Suprapubic skin (tissue), 4 donors: ENCODE results near the gene PRKCZ. TPM values are rescaled to one million over a fixed set of nuclear protein-coding genes. Genes with fewer than 3 reads are reported as not detected.

Source experiments
- DNase-seq, 2 donors: peaks; one replicate each; pipeline ENCODE4 v3.0.0-alpha.2; 2019; ENCODE audit warnings: low spot score in 2 of 2
- H3K27ac ChIP-seq: fragments of 200-600 bp; sonication (generic); one replicate; pipeline ENCODE4 v1.5.1; 2019
- H3K27me3 ChIP-seq: fragments of 200-600 bp; sonication (generic); one replicate; pipeline ENCODE4 v1.5.1; 2019
- H3K36me3 ChIP-seq: fragments of 200-600 bp; sonication (generic); one replicate; pipeline ENCODE4 v1.5.1; 2019
- H3K4me1 ChIP-seq: fragments of 200-600 bp; sonication (generic); one replicate; pipeline ENCODE4 v1.5.1; 2019
- H3K4me3 ChIP-seq: fragments of 200-600 bp; sonication (generic); one replicate; pipeline ENCODE4 v1.5.1; 2019; ENCODE audit warnings: mild to moderate bottlenecking
- H3K9me3 ChIP-seq: fragments of 200-600 bp; sonication (generic); one replicate; pipeline ENCODE4 v1.5.1; 2019
- EP300 ChIP-seq: sonication (generic); formaldehyde crosslinking; IDR thresholded peaks from one replicate; pipeline ENCODE4 v1.6.1; 2017; ENCODE audit warnings: antibody characterized with exemption
- POLR2A ChIP-seq, 2 donors: fragments of 450-650 bp; IDR thresholded peaks; one replicate each; pipeline ENCODE4 v1.6.1; 2017; ENCODE audit warnings: antibody characterized with exemption in 2 of 2, mild to moderate bottlenecking in 2 of 2, moderate library complexity in 2 of 2
- POLR2AphosphoS5 ChIP-seq, 3 donors: sonication (generic); formaldehyde crosslinking; IDR thresholded peaks; one replicate each; pipeline ENCODE4 v1.6.1; 2017; ENCODE audit warnings: antibody characterized with exemption in 3 of 3
- WGBS: methylation state at CpG from one replicate; pipeline ENCODE4 v1.1.5; 2018; 5-methylcytosine and 5-hydroxymethylcytosine counted together
- total RNA-seq, 4 donors: library from RNA; depleted of rRNA; stranded (reverse); fragments of >200 nt; gene quantifications; one replicate each; pipeline ENCODE4 v1.1.0, GENCODE V29; 2016
- TF ChIP-seq, protein P1 (sequence below), 2 donors: fragments of 200-600 bp in 1 of 2; fragments of 450-650 bp in 1 of 2; sonication (generic) in 1 of 2; IDR thresholded peaks; one replicate each; pipeline ENCODE4 v1.5.1; 2016 to 2019; ENCODE audit warnings: antibody characterized with exemption in 2 of 2, mild to moderate bottlenecking in 1 of 2, moderate library complexity in 1 of 2

PRKCZ gene
- 10 to 100 TPM; 21.7 to 31.5 (median 25.4) TPM for total RNA-seq

DNA sequence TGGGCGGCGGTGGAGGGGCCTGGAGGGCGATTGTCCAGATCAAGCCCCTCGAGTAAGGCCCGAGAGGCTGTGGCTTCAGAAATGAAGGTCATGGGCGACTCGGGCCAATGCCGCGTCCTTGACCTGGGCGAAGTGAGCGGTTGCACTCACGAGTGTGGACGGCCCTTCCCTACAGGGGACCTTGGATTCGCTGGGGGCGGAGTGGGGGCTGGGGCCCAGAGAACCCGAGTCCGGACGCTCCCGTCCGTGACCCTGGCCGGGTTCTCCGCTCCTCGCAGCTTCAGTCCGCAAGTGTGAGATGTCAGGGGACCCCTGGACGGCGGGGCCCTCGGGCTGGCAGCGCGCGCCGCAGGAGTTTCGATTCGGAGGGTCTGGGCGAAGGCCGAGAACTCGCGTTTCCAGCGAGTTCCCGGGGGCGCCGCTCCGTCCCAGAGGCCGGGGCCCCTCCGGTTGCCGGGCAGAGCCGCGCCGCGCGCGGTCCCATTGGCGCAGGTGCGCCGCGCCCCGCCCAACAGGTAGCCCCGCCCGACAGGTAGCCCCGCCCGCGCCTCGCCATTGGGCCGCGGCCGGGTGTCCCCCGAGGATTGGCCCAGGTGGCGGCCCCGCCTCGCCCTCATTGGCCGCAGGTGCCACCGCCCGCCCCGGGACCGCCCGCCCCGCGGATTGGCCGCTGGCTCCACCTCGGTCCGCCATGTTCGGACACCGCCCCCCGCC is at the start of gene PRKCZ:
TSS of gene PRKCZ (plus strand) at position 694 of the 714 bp plus-strand sequence. CDS start 220 bp downstream, outside the sequence.
- no peaks in the 10 kb centered on the region for H3K36me3 ChIP-seq
- H3K9me3 ChIP-seq: no peaks in the 10 kb centered on the region
- peak in 1 of 2 donors; percentile 84 for DNase-seq
- TF ChIP-seq POLR2A (IDR thresholded peaks at IDR 0.05) (no peak), POLR2AphosphoS5 (IDR thresholded peaks at IDR 0.05) (no peak), EP300 (no peak)
- TF ChIP-seq, protein P1, sequence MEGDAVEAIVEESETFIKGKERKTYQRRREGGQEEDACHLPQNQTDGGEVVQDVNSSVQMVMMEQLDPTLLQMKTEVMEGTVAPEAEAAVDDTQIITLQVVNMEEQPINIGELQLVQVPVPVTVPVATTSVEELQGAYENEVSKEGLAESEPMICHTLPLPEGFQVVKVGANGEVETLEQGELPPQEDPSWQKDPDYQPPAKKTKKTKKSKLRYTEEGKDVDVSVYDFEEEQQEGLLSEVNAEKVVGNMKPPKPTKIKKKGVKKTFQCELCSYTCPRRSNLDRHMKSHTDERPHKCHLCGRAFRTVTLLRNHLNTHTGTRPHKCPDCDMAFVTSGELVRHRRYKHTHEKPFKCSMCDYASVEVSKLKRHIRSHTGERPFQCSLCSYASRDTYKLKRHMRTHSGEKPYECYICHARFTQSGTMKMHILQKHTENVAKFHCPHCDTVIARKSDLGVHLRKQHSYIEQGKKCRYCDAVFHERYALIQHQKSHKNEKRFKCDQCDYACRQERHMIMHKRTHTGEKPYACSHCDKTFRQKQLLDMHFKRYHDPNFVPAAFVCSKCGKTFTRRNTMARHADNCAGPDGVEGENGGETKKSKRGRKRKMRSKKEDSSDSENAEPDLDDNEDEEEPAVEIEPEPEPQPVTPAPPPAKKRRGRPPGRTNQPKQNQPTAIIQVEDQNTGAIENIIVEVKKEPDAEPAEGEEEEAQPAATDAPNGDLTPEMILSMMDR (IDR thresholded peaks at IDR 0.05): no peak
- H3K4me1 ChIP-seq: peaks cover 44% of the 10 kb centered on the region
- WGBS: no CpG with 5 or more reads among the region's 83 CpGs
- H3K4me3 ChIP-seq: peak within 1 kb of the TSS; percentile 62
- peak within 1 kb of the TSS; percentile 3 for H3K27ac ChIP-seq
- H3K27me3 ChIP-seq: peaks cover 44% of the 10 kb centered on the region

DNA sequence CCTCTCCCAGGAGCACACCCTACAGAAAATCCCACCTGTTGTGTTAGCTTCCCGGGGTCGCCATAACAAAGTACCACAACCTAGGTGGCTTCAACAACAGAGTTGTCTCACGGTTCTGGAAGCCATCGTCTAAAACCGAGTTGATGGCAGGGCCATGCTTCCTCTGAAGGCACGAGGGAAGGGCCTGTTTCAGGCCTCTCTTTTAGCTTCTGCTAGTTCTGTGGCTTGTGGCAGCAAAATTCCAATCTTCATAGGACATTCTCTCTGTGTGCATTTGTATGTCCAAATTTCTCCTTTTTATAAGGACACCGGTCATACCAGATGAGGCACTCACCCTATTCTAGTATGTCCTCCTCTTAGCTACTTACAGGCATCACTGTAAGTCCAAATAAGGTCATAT is 49.8 kb upstream of the PRKCZ start:
- 85% methylated on average over 7 of the region's 7 CpGs for WGBS

DNA sequence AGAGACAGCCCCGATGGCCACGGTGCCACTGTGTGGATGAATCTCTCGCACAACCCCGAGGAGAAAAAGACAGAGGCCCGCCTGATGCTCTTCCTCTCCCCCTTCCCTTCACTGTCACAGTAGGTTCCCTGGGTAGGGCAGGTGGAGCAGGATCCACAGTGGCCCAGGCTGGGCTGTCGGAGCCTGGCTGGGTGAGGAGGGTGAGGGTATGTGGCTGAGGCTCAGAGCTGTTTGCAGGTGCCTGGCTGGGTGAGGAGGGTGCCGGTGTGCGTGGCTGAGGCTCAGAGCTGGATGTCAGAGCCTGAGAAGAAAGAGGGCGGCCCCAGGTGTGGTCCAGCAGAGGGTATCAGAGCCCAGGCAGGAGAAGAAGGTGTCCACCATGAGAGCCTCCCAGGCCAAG is 49.4 kb upstream of the PRKCZ start:
- TF ChIP-seq, protein P1 (IDR thresholded peaks at IDR 0.05): no peak
- TF ChIP-seq POLR2AphosphoS5 (IDR thresholded peaks at IDR 0.05): no peak
- no peak for TF ChIP-seq POLR2A (IDR thresholded peaks at IDR 0.05)
- TF ChIP-seq EP300: no peak

More for the DNA sequence above, 49.8 kb upstream of the PRKCZ start:
- H3K9me3 ChIP-seq: no peaks in the 10 kb centered on the region
- H3K4me1 ChIP-seq: peaks cover 6% of the 10 kb centered on the region
- H3K36me3 ChIP-seq: no peaks in the 10 kb centered on the region
- no peak for DNase-seq
- H3K4me3 ChIP-seq: no peak overlapping the region
- H3K27me3 ChIP-seq: peaks cover 54% of the 10 kb centered on the region
- TF ChIP-seq EP300 (no peak), POLR2A (IDR thresholded peaks at IDR 0.05) (no peak), POLR2AphosphoS5 (IDR thresholded peaks at IDR 0.05) (no peak)
- TF ChIP-seq, protein P1 (IDR thresholded peaks at IDR 0.05): no peak
- no peak overlapping the region for H3K27ac ChIP-seq

DNA sequence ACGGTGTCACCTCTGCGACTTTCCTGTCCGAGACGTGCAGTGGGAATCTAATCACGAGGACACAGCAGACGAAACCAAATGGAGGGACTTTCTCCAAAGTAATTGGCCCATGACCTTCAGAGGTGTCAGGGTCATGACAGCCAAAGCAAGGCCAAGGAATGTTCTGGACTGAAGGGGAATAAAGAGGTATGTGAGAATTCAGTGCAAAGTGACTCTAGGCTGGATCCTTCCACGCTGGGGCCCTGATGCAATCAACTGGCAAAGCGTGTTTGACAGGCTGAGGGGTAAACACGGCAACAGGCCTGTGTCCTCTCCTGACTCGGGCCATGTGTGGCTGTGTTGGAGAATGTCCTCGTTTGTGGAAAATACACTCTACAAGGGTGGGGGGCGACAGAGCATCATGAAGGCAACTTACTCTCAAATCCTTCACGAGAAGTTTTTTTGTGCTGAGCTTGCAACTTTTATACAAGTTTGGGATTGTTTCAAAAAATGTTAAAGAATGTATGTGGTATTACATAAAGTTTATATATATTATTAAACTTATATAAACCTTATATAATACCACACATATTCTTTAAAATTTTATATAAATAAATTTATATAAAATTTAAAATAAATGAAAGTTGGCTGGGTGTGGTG is 48.3 kb upstream of the PRKCZ start:
- TF ChIP-seq EP300 (no peak), POLR2AphosphoS5 (IDR thresholded peaks at IDR 0.05) (no peak), POLR2A (IDR thresholded peaks at IDR 0.05) (no peak)
- TF ChIP-seq, protein P1 (IDR thresholded peaks at IDR 0.05): no peak
- Histone ChIP-seq H3K36me3 (no peaks in the 10 kb centered on the region), H3K4me1 (peaks cover 6% of the 10 kb centered on the region), H3K27me3 (peaks cover 64% of the 10 kb centered on the region), H3K4me3 (no peak overlapping the region), H3K27ac (no peak overlapping the region), H3K9me3 (no peaks in the 10 kb centered on the region)
- 69% methylated on average over 13 of the region's 13 CpGs for WGBS
- no peak for DNase-seq

More for the DNA sequence above, 49.4 kb upstream of the PRKCZ start:
- H3K4me1 ChIP-seq: peaks cover 6% of the 10 kb centered on the region
- H3K36me3 ChIP-seq: no peaks in the 10 kb centered on the region
- no peak overlapping the region for H3K27ac ChIP-seq
- peaks cover 58% of the 10 kb centered on the region for H3K27me3 ChIP-seq
- WGBS: 90% methylated on average over 8 of the region's 9 CpGs
- no peak overlapping the region for H3K4me3 ChIP-seq
- no peaks in the 10 kb centered on the region for H3K9me3 ChIP-seq
- no peak for DNase-seq

DNA sequence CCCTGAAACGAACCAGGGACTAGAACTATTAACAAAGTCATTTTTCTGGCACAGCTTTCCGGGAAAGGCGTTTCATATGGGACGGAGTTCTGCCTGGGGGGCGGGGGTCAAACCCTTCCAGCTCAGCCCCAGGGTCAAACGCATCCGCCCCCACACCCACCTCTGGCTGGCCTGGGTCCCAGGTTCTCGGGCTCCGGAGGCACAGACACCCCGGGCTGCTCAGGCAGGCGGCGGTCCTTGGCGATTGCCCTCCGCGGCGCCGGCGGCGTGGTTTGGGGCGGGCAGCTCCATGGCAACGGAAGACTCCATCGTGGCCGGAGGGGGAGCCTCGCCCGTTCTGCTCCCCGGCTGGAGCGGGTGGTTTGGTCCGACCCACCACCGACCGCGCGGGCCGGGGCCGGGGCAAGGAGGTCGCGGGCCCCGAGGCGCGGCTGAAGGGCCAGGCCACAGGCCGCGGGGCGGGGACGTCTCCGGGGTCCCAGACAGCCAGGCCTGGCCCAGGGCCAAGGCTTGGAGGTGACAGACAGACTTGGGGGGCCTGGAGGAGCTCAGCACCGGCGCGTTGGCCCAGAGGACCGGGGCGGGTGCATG is 46.6 kb upstream of the PRKCZ start, which contains the start of gene CFAP74:
TSS of gene CFAP74 (minus strand) at position 246 of the 591 bp plus-strand sequence. CDS start 12,830 bp downstream, outside the sequence.
- 8% methylated on average over 15 of the region's 49 CpGs for WGBS
- peaks cover 6% of the 10 kb centered on the region for H3K4me1 ChIP-seq
- no peaks in the 10 kb centered on the region for H3K36me3 ChIP-seq
- no peak within 1 kb of the TSS for H3K4me3 ChIP-seq
- TF ChIP-seq, protein P1 (IDR thresholded peaks at IDR 0.05): no peak
- no peak for TF ChIP-seq EP300
- TF ChIP-seq POLR2A (IDR thresholded peaks at IDR 0.05): no peak
- no peak for TF ChIP-seq POLR2AphosphoS5 (IDR thresholded peaks at IDR 0.05)
- H3K27me3 ChIP-seq: peaks cover 73% of the 10 kb centered on the region
- no peak within 1 kb of the TSS for H3K27ac ChIP-seq
- H3K9me3 ChIP-seq: no peaks in the 10 kb centered on the region
- no peak for DNase-seq
